Activated T-helper 1 cell treated with anti-CD3 and anti-CD28 coated beads, Interleukin-12 subunit alpha, Interleukin-12 subunit beta, Interleukin-2, Interleukin-4 antibody, amounts not matched to agents 30 ng/mL and 10 ng/mL and 1 ng/mL, durations not matched to agents 14 hours and 24 hours and 36 hours (primary cell): ENCODE results near the gene CLDN6. TPM values are rescaled to one million over a fixed set of nuclear protein-coding genes. Genes with fewer than 3 reads are reported as not detected.
A peak's percentile ranks its signal among the peaks of the same experiment; 100 is the strongest.

Experiments
- DNase-seq: peaks from one replicate; pipeline ENCODE4 v3.0.0; 2021; ENCODE audit warnings: low spot score
- H3K27ac Mint-ChIP-seq: one replicate; pipeline ENCODE4 v1.8.0; 2021; ENCODE audit warnings: mild to moderate bottlenecking, mixed read lengths
- H3K27me3 Mint-ChIP-seq: one replicate; pipeline ENCODE4 v1.8.0; 2022; ENCODE audit warnings: mild to moderate bottlenecking, moderate library complexity, mixed read lengths; ENCODE audit not compliant: insufficient read depth
- H3K36me3 Mint-ChIP-seq: one replicate; pipeline ENCODE4 v1.8.0; 2021; ENCODE audit warnings: low read depth, mixed read lengths
- H3K4me1 Mint-ChIP-seq: one replicate; pipeline ENCODE4 v1.8.0; 2021; ENCODE audit warnings: low read depth, mixed read lengths
- H3K4me3 Mint-ChIP-seq: one replicate; pipeline ENCODE4 v1.8.0; 2021; ENCODE audit warnings: mild to moderate bottlenecking, moderate library complexity, mixed read lengths
- H3K9me3 Mint-ChIP-seq: one replicate; pipeline ENCODE4 v1.8.0; 2021; ENCODE audit warnings: mixed read lengths
- intact Hi-C: fragments of 100-400 bp; cut with micrococcal nuclease; formaldehyde crosslinking; loops from one replicate; pipeline ENCODE4 v1.15.1; 2024
- total RNA-seq: library from RNA; stranded (reverse); gene quantifications from 2 replicates; pipeline ENCODE4 v1.2.3, GENCODE V29; 2022

The CLDN6 gene
- total RNA-seq, 1 donor from 2014 or later: not detected

DNA sequence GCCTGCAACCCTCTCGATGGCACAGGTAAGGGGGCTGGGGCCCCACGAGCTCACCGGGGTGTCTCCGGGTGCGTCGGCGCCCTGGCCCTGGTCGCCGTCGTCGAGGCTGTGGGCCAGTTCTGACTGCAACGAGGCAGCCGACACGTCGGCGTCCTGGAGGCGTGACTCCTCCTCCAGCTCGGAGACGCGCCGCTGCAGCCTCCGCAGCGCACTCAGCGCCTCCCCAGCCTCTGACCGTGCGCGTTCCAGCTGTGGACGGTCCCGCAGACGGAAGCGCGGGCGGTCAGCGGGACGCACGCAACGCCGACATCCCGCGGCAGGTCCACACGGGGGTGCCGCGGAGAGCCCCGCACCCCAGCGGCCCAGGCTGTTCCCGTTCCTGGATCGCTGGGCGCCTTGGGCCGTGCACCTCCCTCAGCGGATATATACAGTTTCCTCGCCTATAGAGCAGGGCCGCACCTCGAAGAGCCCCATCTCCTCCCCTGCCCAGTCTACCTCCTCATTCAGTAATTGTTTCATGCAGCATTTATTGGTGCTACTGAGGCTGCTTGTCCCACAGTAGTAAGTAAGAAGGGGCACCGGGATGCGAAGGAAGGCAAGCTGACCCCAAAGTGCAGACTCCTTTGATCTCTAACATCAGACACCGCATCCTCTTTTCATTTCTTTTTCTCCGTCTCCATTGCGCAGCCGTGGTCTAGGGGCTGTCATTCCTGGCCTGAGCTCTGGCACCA, 11.7 kb upstream of the CLDN6 start:
- Mint-ChIP-seq H3K27ac (peak overlapping the region; percentile 61), H3K36me3 (peaks cover 16% of the 10 kb centered on the region), H3K4me1 (peaks cover 30% of the 10 kb centered on the region), H3K9me3 (no peaks in the 10 kb centered on the region), H3K27me3 (peaks cover 35% of the 10 kb centered on the region), H3K4me3 (peak overlapping the region; percentile 60)
- no peak for DNase-seq
- intact Hi-C loops: no loop called here

- H3K9me3 Mint-ChIP-seq: no peaks in the 10 kb centered on the region
- peaks cover 35% of the 10 kb centered on the region for H3K4me1 Mint-ChIP-seq
- H3K27me3 Mint-ChIP-seq: peaks cover 27% of the 10 kb centered on the region
- intact Hi-C loops: loop anchor here (1.0 kb wide), 2 partner anchors 9 to 26 kb away; partner anchors contain the start of gene TNFRSF12A
- peaks cover 17% of the 10 kb centered on the region for H3K36me3 Mint-ChIP-seq
- no peak overlapping the region for H3K27ac Mint-ChIP-seq
- H3K4me3 Mint-ChIP-seq: peak overlapping the region; percentile 61
- no peak for DNase-seq
Observed at GRCh38 chr16:3028716-3029319, 10.8 kb upstream of the CLDN6 start.

DNA sequence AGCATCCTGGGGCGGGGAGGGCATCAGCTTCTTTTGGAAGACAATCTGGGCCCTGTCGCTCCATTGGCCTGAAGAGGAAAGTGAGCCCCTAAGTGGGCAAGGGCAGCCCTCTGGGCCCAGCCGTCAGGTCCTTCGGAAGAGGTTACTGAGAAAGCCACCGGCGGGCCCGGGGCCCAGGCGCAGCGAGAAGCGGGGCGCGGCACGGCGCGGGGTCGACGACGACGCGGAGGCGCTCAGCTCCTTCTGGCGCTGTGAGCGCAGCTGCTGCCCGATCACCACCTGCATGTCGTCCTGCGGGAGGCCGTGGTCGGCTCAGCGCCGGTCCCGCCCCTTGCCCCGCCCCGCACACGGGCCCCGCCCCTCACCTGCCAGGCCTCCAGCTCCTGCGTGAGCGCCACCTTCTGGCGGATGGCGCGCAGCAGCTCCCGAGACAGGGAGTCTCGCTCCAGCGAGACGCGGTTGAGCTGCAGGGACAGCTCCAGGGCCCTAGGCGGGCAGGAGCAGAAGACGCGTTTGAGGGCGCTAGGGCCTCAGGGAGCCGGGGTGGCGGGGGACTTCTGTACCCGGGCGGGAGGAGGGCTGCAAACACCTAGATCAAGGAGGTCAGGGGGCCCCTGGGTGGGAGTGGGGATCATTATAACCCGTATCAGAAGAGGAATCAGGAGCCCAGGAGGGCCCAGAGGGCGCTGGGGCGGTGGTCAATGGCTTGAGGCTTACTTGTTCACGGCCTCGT, 10.2 kb upstream of the CLDN6 start:
- DNase-seq: peak; percentile 79
- no peaks in the 10 kb centered on the region for H3K9me3 Mint-ChIP-seq
- H3K4me3 Mint-ChIP-seq: peak overlapping the region; percentile 57
- H3K27me3 Mint-ChIP-seq: peaks cover 20% of the 10 kb centered on the region
- H3K27ac Mint-ChIP-seq: no peak overlapping the region
- intact Hi-C loops: loop anchor here (1.0 kb wide), 2 partner anchors 8 to 25 kb away; partner anchors contain the start of gene TNFRSF12A
- H3K36me3 Mint-ChIP-seq: peaks cover 17% of the 10 kb centered on the region
- H3K4me1 Mint-ChIP-seq: peaks cover 33% of the 10 kb centered on the region

GRCh38 chr16:3027489-3027795, 9.5 kb upstream of the CLDN6 start:
- intact Hi-C loops: no loop called here
- Mint-ChIP-seq H3K4me1 (peaks cover 35% of the 10 kb centered on the region), H3K27ac (no peak overlapping the region), H3K9me3 (no peaks in the 10 kb centered on the region), H3K36me3 (peaks cover 17% of the 10 kb centered on the region), H3K4me3 (no peak overlapping the region), H3K27me3 (peaks cover 13% of the 10 kb centered on the region)
- DNase-seq: no peak

DNA sequence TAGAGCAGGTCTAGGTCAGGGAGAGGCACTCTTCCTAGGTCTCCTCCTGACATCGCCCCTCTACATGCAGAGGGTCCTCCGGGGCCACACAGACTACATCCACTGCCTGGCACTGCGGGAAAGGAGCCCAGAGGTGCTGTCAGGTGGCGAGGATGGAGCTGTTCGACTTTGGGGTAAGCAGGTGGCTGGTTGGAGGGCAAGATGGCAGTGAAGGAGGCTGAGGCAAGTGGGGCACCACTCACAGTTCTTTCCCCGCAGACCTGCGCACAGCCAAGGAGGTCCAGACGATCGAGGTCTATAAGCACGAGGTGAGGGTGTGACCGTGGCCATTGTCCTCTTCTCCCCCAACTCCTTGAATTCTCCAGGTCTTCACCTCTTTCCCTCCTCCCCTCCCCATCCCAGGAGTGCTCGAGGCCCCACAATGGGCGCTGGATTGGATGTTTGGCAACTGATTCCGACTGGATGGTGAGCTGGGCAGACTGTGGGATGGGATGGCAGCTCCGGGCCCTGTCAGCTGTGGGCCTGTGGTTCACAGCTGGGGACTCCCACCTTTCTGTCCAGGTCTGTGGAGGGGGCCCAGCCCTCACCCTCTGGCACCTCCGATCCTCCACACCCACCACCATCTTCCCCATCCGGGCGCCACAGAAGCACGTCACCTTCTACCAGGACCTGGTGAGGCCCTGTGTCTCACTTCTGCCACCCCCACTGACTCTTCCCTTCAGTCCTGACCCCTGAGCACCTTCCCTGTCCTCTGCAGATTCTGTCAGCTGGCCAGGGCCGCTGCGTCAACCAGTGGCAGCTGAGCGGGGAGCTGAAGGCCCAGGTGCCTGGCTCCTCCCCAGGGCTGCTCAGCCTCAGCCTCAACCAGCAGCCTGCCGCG, 8.9 kb upstream of the CLDN6 start:
- H3K4me1 Mint-ChIP-seq: peaks cover 37% of the 10 kb centered on the region
- H3K36me3 Mint-ChIP-seq: peaks cover 17% of the 10 kb centered on the region

GRCh38 chr16:3026003-3026378, 8.0 kb upstream of the CLDN6 start:
- Mint-ChIP-seq H3K27me3 (peaks cover 6% of the 10 kb centered on the region), H3K27ac (no peak overlapping the region), H3K4me3 (no peak overlapping the region), H3K4me1 (peaks cover 44% of the 10 kb centered on the region), H3K36me3 (peaks cover 15% of the 10 kb centered on the region), H3K9me3 (no peaks in the 10 kb centered on the region)
- DNase-seq: no peak
- intact Hi-C loops: no loop called here

More for the DNA sequence above, 8.9 kb upstream of the CLDN6 start:
- Mint-ChIP-seq H3K27ac (no peak overlapping the region), H3K4me3 (no peak overlapping the region), H3K27me3 (peaks cover 9% of the 10 kb centered on the region), H3K9me3 (no peaks in the 10 kb centered on the region)
- intact Hi-C loops: no loop called here
- no peak for DNase-seq

GRCh38 chr16:3025032-3026002, 7.3 kb upstream of the CLDN6 start:
- no peak overlapping the region for H3K27ac Mint-ChIP-seq
- H3K36me3 Mint-ChIP-seq: peaks cover 15% of the 10 kb centered on the region
- DNase-seq: no peak
- no peaks in the 10 kb centered on the region for H3K9me3 Mint-ChIP-seq
- peaks cover 44% of the 10 kb centered on the region for H3K4me1 Mint-ChIP-seq
- no peak overlapping the region for H3K4me3 Mint-ChIP-seq
- intact Hi-C loops: no loop called here
- H3K27me3 Mint-ChIP-seq: peaks cover 5% of the 10 kb centered on the region

- peak; percentile 94 for DNase-seq
- Mint-ChIP-seq H3K4me1 (peaks cover 36% of the 10 kb centered on the region), H3K36me3 (peaks cover 15% of the 10 kb centered on the region), H3K9me3 (no peaks in the 10 kb centered on the region), H3K4me3 (peak within 1 kb of the TSS; percentile 84), H3K27me3 (peaks cover 1% of the 10 kb centered on the region), H3K27ac (peak within 1 kb of the TSS; percentile 91)
- intact Hi-C loops: loop anchor here (1.0 to 2.0 kb wide), 5 partner anchors 21 to 119 kb away; partner anchors contain the start of gene PAQR4
Observed at GRCh38 chr16:3023669-3024478, 5.9 kb upstream of the CLDN6 start, which contains the start of the genes HCFC1R1 and THOC6. TSS of gene HCFC1R1 (minus strand) at chr16:3023942. CDS start at chr16:3023941, 1 bp downstream. TSS of gene THOC6 (plus strand) at chr16:3024035. CDS start at chr16:3024327, 292 bp downstream.

DNA sequence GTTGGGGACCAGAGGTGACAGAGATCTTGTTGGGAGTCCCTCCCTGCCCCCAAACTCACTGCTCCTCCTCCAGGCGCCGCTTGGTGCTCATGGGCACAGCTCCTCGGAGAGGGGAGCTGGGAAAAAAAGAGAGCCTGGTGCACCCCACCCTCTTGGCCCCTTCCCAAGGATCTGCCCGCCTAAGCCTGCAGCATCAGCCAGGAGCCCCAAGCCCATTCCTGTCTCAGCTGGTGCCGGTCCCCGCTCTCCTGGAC, 5.4 kb upstream of the CLDN6 start:
- Mint-ChIP-seq H3K27ac (peak overlapping the region; percentile 91), H3K9me3 (no peaks in the 10 kb centered on the region), H3K27me3 (peaks cover 3% of the 10 kb centered on the region), H3K4me1 (peaks cover 35% of the 10 kb centered on the region), H3K4me3 (peak overlapping the region; percentile 84), H3K36me3 (peaks cover 15% of the 10 kb centered on the region)
- intact Hi-C loops: loop anchor here (2.0 kb wide), 2 partner anchors 55 to 119 kb away; partner anchors contain the start of gene PAQR4
- DNase-seq: no peak

GRCh38 chr16:3022684-3023414, 4.9 kb upstream of the CLDN6 start:
- H3K27me3 Mint-ChIP-seq: peaks cover 5% of the 10 kb centered on the region
- H3K27ac Mint-ChIP-seq: peak overlapping the region; percentile 91
- DNase-seq: no peak
- H3K4me1 Mint-ChIP-seq: peaks cover 35% of the 10 kb centered on the region
- H3K9me3 Mint-ChIP-seq: no peaks in the 10 kb centered on the region
- peaks cover 15% of the 10 kb centered on the region for H3K36me3 Mint-ChIP-seq
- peak overlapping the region; percentile 84 for H3K4me3 Mint-ChIP-seq
- intact Hi-C loops: loop anchor here (1.0 to 2.0 kb wide), 3 partner anchors 54 to 241 kb away; partner anchors contain the start of gene PAQR4
